Measurements from ENCODE around the gene RAD51.

DNA sequence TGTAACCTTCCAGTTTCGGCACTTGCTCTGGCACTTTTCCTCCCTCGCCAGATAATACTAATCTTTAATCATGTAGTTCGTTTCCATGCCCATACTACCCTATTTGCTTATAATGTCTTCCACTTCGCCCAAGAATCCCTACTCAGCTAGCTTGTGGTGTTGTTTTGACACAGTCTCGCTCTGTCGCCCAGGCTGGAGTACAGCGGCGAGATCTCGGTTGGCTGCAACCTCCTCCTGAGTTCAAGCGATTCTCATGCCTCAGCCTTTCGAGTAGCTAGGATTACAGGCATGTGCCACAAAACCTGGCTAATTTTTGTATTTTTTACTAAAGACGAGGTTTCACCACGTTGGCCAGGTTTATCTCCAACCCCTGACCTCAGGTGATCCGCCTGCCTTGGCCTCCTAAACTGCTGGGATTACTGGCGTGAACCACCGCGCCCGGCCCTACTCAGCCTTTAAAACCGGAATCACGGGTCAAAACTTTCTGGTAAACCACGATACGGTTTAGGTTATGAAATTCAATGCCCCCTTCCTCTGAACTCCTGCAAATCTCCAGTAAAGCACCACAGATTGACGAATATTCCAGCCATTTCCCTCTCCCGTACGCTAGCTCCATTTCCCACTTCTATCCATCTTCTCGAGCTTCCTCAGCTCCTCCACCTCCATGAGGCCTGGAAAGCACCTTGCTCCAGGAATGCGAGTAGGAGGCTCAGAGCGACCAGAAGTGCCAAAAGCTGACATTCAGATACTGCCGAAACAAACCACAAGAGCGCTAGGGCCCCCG, 878 bp upstream of the RAD51 start:
- TF ChIP-seq POLR2A (IDR thresholded peaks at IDR 0.05) (no peak), POLR2AphosphoS5 (IDR thresholded peaks at IDR 0.05) (no peak)
- TF ChIP-seq, protein P1, sequence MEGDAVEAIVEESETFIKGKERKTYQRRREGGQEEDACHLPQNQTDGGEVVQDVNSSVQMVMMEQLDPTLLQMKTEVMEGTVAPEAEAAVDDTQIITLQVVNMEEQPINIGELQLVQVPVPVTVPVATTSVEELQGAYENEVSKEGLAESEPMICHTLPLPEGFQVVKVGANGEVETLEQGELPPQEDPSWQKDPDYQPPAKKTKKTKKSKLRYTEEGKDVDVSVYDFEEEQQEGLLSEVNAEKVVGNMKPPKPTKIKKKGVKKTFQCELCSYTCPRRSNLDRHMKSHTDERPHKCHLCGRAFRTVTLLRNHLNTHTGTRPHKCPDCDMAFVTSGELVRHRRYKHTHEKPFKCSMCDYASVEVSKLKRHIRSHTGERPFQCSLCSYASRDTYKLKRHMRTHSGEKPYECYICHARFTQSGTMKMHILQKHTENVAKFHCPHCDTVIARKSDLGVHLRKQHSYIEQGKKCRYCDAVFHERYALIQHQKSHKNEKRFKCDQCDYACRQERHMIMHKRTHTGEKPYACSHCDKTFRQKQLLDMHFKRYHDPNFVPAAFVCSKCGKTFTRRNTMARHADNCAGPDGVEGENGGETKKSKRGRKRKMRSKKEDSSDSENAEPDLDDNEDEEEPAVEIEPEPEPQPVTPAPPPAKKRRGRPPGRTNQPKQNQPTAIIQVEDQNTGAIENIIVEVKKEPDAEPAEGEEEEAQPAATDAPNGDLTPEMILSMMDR (IDR thresholded peaks at IDR 0.05) = no peak
